ENCODE measurements around the gene VIL1.

GRCh38 chr2:218418717-218419458, at the start of gene VIL1:
- no peak for TF ChIP-seq CTCF (IDR thresholded peaks at IDR 0.05)
- TF ChIP-seq FOXP4 (CRISPR knock-in tag; IDR thresholded peaks at IDR 0.05), result no peak
- TF ChIP-seq, protein P1, sequence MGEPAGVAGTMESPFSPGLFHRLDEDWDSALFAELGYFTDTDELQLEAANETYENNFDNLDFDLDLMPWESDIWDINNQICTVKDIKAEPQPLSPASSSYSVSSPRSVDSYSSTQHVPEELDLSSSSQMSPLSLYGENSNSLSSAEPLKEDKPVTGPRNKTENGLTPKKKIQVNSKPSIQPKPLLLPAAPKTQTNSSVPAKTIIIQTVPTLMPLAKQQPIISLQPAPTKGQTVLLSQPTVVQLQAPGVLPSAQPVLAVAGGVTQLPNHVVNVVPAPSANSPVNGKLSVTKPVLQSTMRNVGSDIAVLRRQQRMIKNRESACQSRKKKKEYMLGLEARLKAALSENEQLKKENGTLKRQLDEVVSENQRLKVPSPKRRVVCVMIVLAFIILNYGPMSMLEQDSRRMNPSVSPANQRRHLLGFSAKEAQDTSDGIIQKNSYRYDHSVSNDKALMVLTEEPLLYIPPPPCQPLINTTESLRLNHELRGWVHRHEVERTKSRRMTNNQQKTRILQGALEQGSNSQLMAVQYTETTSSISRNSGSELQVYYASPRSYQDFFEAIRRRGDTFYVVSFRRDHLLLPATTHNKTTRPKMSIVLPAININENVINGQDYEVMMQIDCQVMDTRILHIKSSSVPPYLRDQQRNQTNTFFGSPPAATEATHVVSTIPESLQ (CRISPR knock-in tag; IDR thresholded peaks at IDR 0.05), result no peak
- TF ChIP-seq ZMAT4 (CRISPR knock-in tag; IDR thresholded peaks at IDR 0.05), result no peak
- no peak for TF ChIP-seq TEAD4 (CRISPR knock-in tag; IDR thresholded peaks at IDR 0.05)
- TF ChIP-seq ZBTB21 (CRISPR knock-in tag; IDR thresholded peaks at IDR 0.05; ENCODE audit: borderline replicate concordance), result no peak
- TF ChIP-seq ZNF263 (CRISPR knock-in tag; IDR thresholded peaks at IDR 0.05; ENCODE audit: low read depth), result no peak
- no peak for TF ChIP-seq FOXJ3 (CRISPR knock-in tag; IDR thresholded peaks at IDR 0.05; ENCODE audit: borderline replicate concordance)
